Measurements from ENCODE around the gene TFF2.

The TFF2 gene

GRCh38 chr21:42377951-42378340 is 27.2 kb upstream of the TFF2 start:
- ATAC-seq = no peak
- no peak for TF ChIP-seq CSDC2 (CRISPR knock-in tag; IDR thresholded peaks at IDR 0.05)
- no peak for TF ChIP-seq ESRRG (CRISPR knock-in tag; IDR thresholded peaks at IDR 0.05)
- no peak for TF ChIP-seq BACH2 (CRISPR knock-in tag; IDR thresholded peaks at IDR 0.05; ENCODE audit: borderline replicate concordance)
- TF ChIP-seq ZNF70 (CRISPR knock-in tag; IDR thresholded peaks at IDR 0.05) = no peak
- TF ChIP-seq ZNF565 (CRISPR knock-in tag; conservative IDR thresholded peaks at IDR 0.05; ENCODE audit: low read depth) = no peak
- TF ChIP-seq RARB (CRISPR knock-in tag; IDR thresholded peaks at IDR 0.05) = no peak
- no peak for TF ChIP-seq ARNTL (CRISPR knock-in tag; IDR thresholded peaks at IDR 0.05; ENCODE audit: borderline replicate concordance, low read depth)
- TF ChIP-seq PATZ1 (CRISPR knock-in tag; IDR thresholded peaks at IDR 0.05; ENCODE audit: borderline replicate concordance) = no peak
- TF ChIP-seq ISL1 (CRISPR knock-in tag; IDR thresholded peaks at IDR 0.05) = no peak
- no peak for TF ChIP-seq ZNF8 (CRISPR knock-in tag; IDR thresholded peaks at IDR 0.05)
- no peak for TF ChIP-seq ZFP3 (CRISPR knock-in tag; IDR thresholded peaks at IDR 0.05)
- no peak for TF ChIP-seq TOX (CRISPR knock-in tag; IDR thresholded peaks at IDR 0.05; ENCODE audit: borderline replicate concordance)

GRCh38 chr21:42377211-42377950 is 26.6 kb upstream of the TFF2 start:
- ATAC-seq = no peak
- TF ChIP-seq ISL1 (CRISPR knock-in tag; IDR thresholded peaks at IDR 0.05) = no peak
- TF ChIP-seq RARB (CRISPR knock-in tag; IDR thresholded peaks at IDR 0.05) = no peak
- TF ChIP-seq TSHZ2 (CRISPR knock-in tag; IDR thresholded peaks at IDR 0.05) = no peak
- no peak for TF ChIP-seq TCF4 (CRISPR knock-in tag; IDR thresholded peaks at IDR 0.05; ENCODE audit: borderline replicate concordance)
- no peak for TF ChIP-seq ZFP30 (CRISPR knock-in tag; IDR thresholded peaks at IDR 0.05)
- TF ChIP-seq SNAI2 (CRISPR knock-in tag; IDR thresholded peaks at IDR 0.05) = no peak
- TF ChIP-seq CREB5 (CRISPR knock-in tag; IDR thresholded peaks at IDR 0.05; ENCODE audit: low read depth) = no peak

GRCh38 chr21:42376338-42376982 is 25.7 kb upstream of the TFF2 start:
- ATAC-seq = no peak
- TF ChIP-seq PPARA (CRISPR knock-in tag; IDR thresholded peaks at IDR 0.05; ENCODE audit: borderline replicate concordance) = no peak
- TF ChIP-seq GLIS3 (CRISPR knock-in tag; IDR thresholded peaks at IDR 0.05) = no peak
- TF ChIP-seq TOX (CRISPR knock-in tag; IDR thresholded peaks at IDR 0.05; ENCODE audit: borderline replicate concordance) = no peak
- no peak for TF ChIP-seq CREB5 (CRISPR knock-in tag; IDR thresholded peaks at IDR 0.05; ENCODE audit: low read depth)
- TF ChIP-seq PATZ1 (CRISPR knock-in tag; IDR thresholded peaks at IDR 0.05; ENCODE audit: borderline replicate concordance) = no peak
- TF ChIP-seq RARB (CRISPR knock-in tag; IDR thresholded peaks at IDR 0.05) = no peak
- no peak for TF ChIP-seq TSHZ2 (CRISPR knock-in tag; IDR thresholded peaks at IDR 0.05)
- TF ChIP-seq CSRNP3 (CRISPR knock-in tag; IDR thresholded peaks at IDR 0.05) = no peak
- no peak for TF ChIP-seq SNAI2 (CRISPR knock-in tag; IDR thresholded peaks at IDR 0.05)
- no peak for TF ChIP-seq ZC3H10 (CRISPR knock-in tag; IDR thresholded peaks at IDR 0.05)

All from SK-N-SH treated with all-trans-retinoic acid at 6 μM for 48 hours (cell line).